ENCODE measurements around the gene NBAS. TPM values are rescaled to one million over a fixed set of nuclear protein-coding genes. Genes with fewer than 3 reads are reported as not detected.

The NBAS gene
- polyA plus RNA-seq, 1 donor from 2014 or later: 31.9 TPM

GRCh38 chr2:15472876-15473275, 88.3 kb downstream of the NBAS start:
- Histone ChIP-seq H3K36me3 (ENCODE audit: insufficient read depth, low read length) (peaks cover 12% of the 10 kb centered on the region), H3K27ac (ENCODE audit: low read length) (no peak overlapping the region), H3K4me2 (ENCODE audit: low read length) (no peak overlapping the region), H4K20me1 (ENCODE audit: insufficient read depth) (no peaks in the 10 kb centered on the region), H3F3A (ENCODE audit: insufficient read depth, low read length, poor library complexity, severe bottlenecking) (no peaks in the 10 kb centered on the region), H2AFZ (ENCODE audit: low read depth, low read length) (no peak overlapping the region), H3K79me2 (replicated peaks; ENCODE audit: insufficient read depth, low read length) (no peaks in the 10 kb centered on the region), H3K9me3 (ENCODE audit: low read length) (no peaks in the 10 kb centered on the region), H3K27me3 (ENCODE audit: insufficient read depth, low read depth, low read length) (no peaks in the 10 kb centered on the region), H3K9ac (ENCODE audit: low read length) (no peak overlapping the region), H3K9me2 (ENCODE audit: insufficient read depth, low read length) (no peaks in the 10 kb centered on the region), H3K4me3 (ENCODE audit: low read length) (no peak overlapping the region)
- TF ChIP-seq EP300 (conservative IDR thresholded peaks at IDR 0.05; ENCODE audit: poor library complexity, severe bottlenecking) (no peak), MXI1 (conservative IDR thresholded peaks at IDR 0.05; ENCODE audit: poor library complexity, severe bottlenecking) (no peak), RAD21 (conservative IDR thresholded peaks at IDR 0.05) (no peak), CTCF (IDR thresholded peaks at IDR 0.05; ENCODE audit: poor library complexity, severe bottlenecking) (no peak), TAF1 (IDR thresholded peaks at IDR 0.05; ENCODE audit: low read depth) (no peak), REST (IDR thresholded peaks at IDR 0.05; ENCODE audit: borderline replicate concordance) (no peak), POLR2AphosphoS5 (IDR thresholded peaks at IDR 0.05) (no peak), SMC3 (conservative IDR thresholded peaks at IDR 0.05; ENCODE audit: poor library complexity) (no peak), EZH2 (IDR thresholded peaks at IDR 0.05; ENCODE audit: borderline replicate concordance, insufficient read depth, low read length, poor library complexity, severe bottlenecking) (no peak)

- H3K4me3 ChIP-seq (ENCODE audit: low read length): no peak overlapping the region
- H3K27ac ChIP-seq (ENCODE audit: low read length): no peak overlapping the region
Observed at GRCh38 chr2:15472133-15472532, 89.0 kb downstream of the NBAS start.

More at GRCh38 chr2:15472133-15472532, 89.0 kb downstream of the NBAS start:
- Histone ChIP-seq H3K9me2 (ENCODE audit: insufficient read depth, low read length) (no peaks in the 10 kb centered on the region), H4K20me1 (ENCODE audit: insufficient read depth) (no peaks in the 10 kb centered on the region), H3F3A (ENCODE audit: insufficient read depth, low read length, poor library complexity, severe bottlenecking) (no peaks in the 10 kb centered on the region), H3K9me3 (ENCODE audit: low read length) (no peaks in the 10 kb centered on the region), H3K9ac (ENCODE audit: low read length) (no peak overlapping the region), H3K4me2 (ENCODE audit: low read length) (no peak overlapping the region), H3K36me3 (ENCODE audit: insufficient read depth, low read length) (peaks cover 12% of the 10 kb centered on the region), H3K79me2 (replicated peaks; ENCODE audit: insufficient read depth, low read length) (no peaks in the 10 kb centered on the region), H2AFZ (ENCODE audit: low read depth, low read length) (no peak overlapping the region), H3K27me3 (ENCODE audit: insufficient read depth, low read depth, low read length) (no peaks in the 10 kb centered on the region)
- TF ChIP-seq RAD21 (conservative IDR thresholded peaks at IDR 0.05) (no peak), TAF1 (IDR thresholded peaks at IDR 0.05; ENCODE audit: low read depth) (no peak), CTCF (IDR thresholded peaks at IDR 0.05; ENCODE audit: poor library complexity, severe bottlenecking) (no peak), MXI1 (conservative IDR thresholded peaks at IDR 0.05; ENCODE audit: poor library complexity, severe bottlenecking) (no peak), EP300 (conservative IDR thresholded peaks at IDR 0.05; ENCODE audit: poor library complexity, severe bottlenecking) (no peak), SMC3 (conservative IDR thresholded peaks at IDR 0.05; ENCODE audit: poor library complexity) (no peak), REST (IDR thresholded peaks at IDR 0.05; ENCODE audit: borderline replicate concordance) (no peak), EZH2 (IDR thresholded peaks at IDR 0.05; ENCODE audit: borderline replicate concordance, insufficient read depth, low read length, poor library complexity, severe bottlenecking) (no peak), POLR2AphosphoS5 (IDR thresholded peaks at IDR 0.05) (no peak)

Measured in neural cell (in vitro differentiated cells).